HEK293T (cell line): ENCODE measurements around the gene OR7C2.

Experiments
- CTCF ChIA-PET: fragments of 350-600 bp; formaldehyde crosslinking; extraction: SDS; loops from one replicate; lab custom pipeline; 2021; ENCODE audit warnings: antibody characterized with exemption, inconsistent platforms; lab: Yijun Ruan, JAX
- POLR2A ChIA-PET: fragments of 350-600 bp; formaldehyde crosslinking; extraction: SDS; loops from one replicate; lab custom pipeline; 2020; ENCODE audit warnings: antibody characterized with exemption, inconsistent platforms; lab: Yijun Ruan, JAX
- DNase-seq: peaks from one replicate; pipeline ENCODE4 v3.0.0; 2012; ENCODE audit warnings: mixed read lengths; ENCODE audit errors: extremely low spot score
- ARNT ChIP-seq: fragments of 450-650 bp; IDR thresholded peaks from 2 replicates; pipeline ENCODE4 v1.6.1; 2017; ENCODE audit warnings: mild to moderate bottlenecking
- BHLHE40 ChIP-seq: fragments of 450-650 bp; IDR thresholded peaks from 2 replicates; pipeline ENCODE4 v1.6.1; 2016; ENCODE audit warnings: mild to moderate bottlenecking, moderate library complexity, borderline replicate concordance
- CTBP1 ChIP-seq: fragments of 450-650 bp; IDR thresholded peaks from 2 replicates; pipeline ENCODE4 v1.6.1; 2016; ENCODE audit warnings: borderline replicate concordance
- ELF4 ChIP-seq: fragments of 450-650 bp; IDR thresholded peaks from 2 replicates; pipeline ENCODE4 v1.6.1; 2017; ENCODE audit warnings: antibody characterized with exemption
- FOXA1 ChIP-seq: fragments of 450-650 bp; IDR thresholded peaks from 2 replicates; pipeline ENCODE4 v1.6.1; 2016; ENCODE audit warnings: mild to moderate bottlenecking
- FOXK2 ChIP-seq: fragments of 450-650 bp; IDR thresholded peaks from 2 replicates; pipeline ENCODE4 v1.6.1; 2016; ENCODE audit warnings: mild to moderate bottlenecking
- FOXM1 ChIP-seq: fragments of 450-650 bp; IDR thresholded peaks from 2 replicates; pipeline ENCODE4 v1.6.1; 2017; ENCODE audit warnings: mild to moderate bottlenecking, borderline replicate concordance
- HDGF ChIP-seq: fragments of 450-650 bp; IDR thresholded peaks from 2 replicates; pipeline ENCODE4 v1.6.1; 2017; ENCODE audit warnings: antibody characterized with exemption, borderline replicate concordance
- L3MBTL2 ChIP-seq: fragments of 450-650 bp; conservative IDR thresholded peaks from 2 replicates; pipeline ENCODE4 v1.6.1; 2016; ENCODE audit warnings: mild to moderate bottlenecking
- LEF1 ChIP-seq: fragments of 450-650 bp; IDR thresholded peaks from 2 replicates; pipeline ENCODE4 v1.6.1; 2017; ENCODE audit warnings: mild to moderate bottlenecking, borderline replicate concordance
- NFRKB ChIP-seq: fragments of 450-650 bp; IDR thresholded peaks from 2 replicates; pipeline ENCODE4 v1.6.1; 2016; ENCODE audit warnings: mild to moderate bottlenecking, moderate library complexity
- PKNOX1 ChIP-seq: fragments of 450-650 bp; IDR thresholded peaks from 2 replicates; pipeline ENCODE4 v1.6.1; 2016
- SP1 ChIP-seq: fragments of 450-650 bp; IDR thresholded peaks from 2 replicates; pipeline ENCODE4 v1.6.1; 2017
- SUZ12 ChIP-seq: fragments of 450-650 bp; IDR thresholded peaks from 2 replicates; pipeline ENCODE4 v1.6.1; 2016; ENCODE audit warnings: mild to moderate bottlenecking
- TARDBP ChIP-seq: fragments of 450-650 bp; IDR thresholded peaks from 2 replicates; pipeline ENCODE4 v1.6.1; 2016
- ZNF384 ChIP-seq: fragments of 450-650 bp; IDR thresholded peaks from 2 replicates; pipeline ENCODE4 v1.6.1; 2016

OR7C2 gene

GRCh38 chr19:14954071-14954655 is 12.9 kb downstream of the OR7C2 start:
- CTCF ChIA-PET = no interaction called here
- no peak for DNase-seq
- POLR2A ChIA-PET = no interaction called here
- TF ChIP-seq TARDBP = no peak
- no peak for TF ChIP-seq NFRKB
- no peak for TF ChIP-seq ARNT
- TF ChIP-seq SP1 = no peak
- TF ChIP-seq BHLHE40 = no peak
- no peak for TF ChIP-seq L3MBTL2
- no peak for TF ChIP-seq ELF4
- TF ChIP-seq ZNF384 = no peak
- no peak for TF ChIP-seq SUZ12
- no peak for TF ChIP-seq HDGF
- TF ChIP-seq PKNOX1 = no peak
- TF ChIP-seq FOXM1 = no peak
- no peak for TF ChIP-seq LEF1

GRCh38 chr19:14957464-14957863 is 16.2 kb downstream of the OR7C2 start:
- no peak for DNase-seq
- ChIA-PET POLR2A (no interaction called here), CTCF (no interaction called here)
- no peak for TF ChIP-seq SUZ12
- no peak for TF ChIP-seq ZNF384
- TF ChIP-seq SP1 = no peak
- no peak for TF ChIP-seq LEF1
- no peak for TF ChIP-seq PKNOX1
- no peak for TF ChIP-seq BHLHE40
- TF ChIP-seq TARDBP = no peak
- TF ChIP-seq NFRKB = no peak
- no peak for TF ChIP-seq ELF4

- TF ChIP-seq FOXM1 = no peak
- no peak for TF ChIP-seq FOXA1
- TF ChIP-seq ARNT = no peak
- no peak for TF ChIP-seq ELF4
- TF ChIP-seq SP1 = no peak
- no peak for TF ChIP-seq SUZ12
- TF ChIP-seq LEF1 = no peak
- ChIA-PET CTCF (no interaction called here), POLR2A (no interaction called here)
- DNase-seq = no peak
Observed at GRCh38 chr19:14959263-14959662, 18.0 kb downstream of the OR7C2 start.

- CTCF ChIA-PET = no interaction called here
- no peak for TF ChIP-seq SUZ12
- no peak for TF ChIP-seq ARNT
- no peak for TF ChIP-seq BHLHE40
- TF ChIP-seq HDGF = no peak
- no peak for TF ChIP-seq CTBP1
- TF ChIP-seq PKNOX1 = no peak
- TF ChIP-seq ZNF384 = no peak
- no peak for TF ChIP-seq LEF1
- no peak for TF ChIP-seq FOXM1
- TF ChIP-seq L3MBTL2 = no peak
- no peak for TF ChIP-seq FOXA1
- no peak for TF ChIP-seq SP1
- POLR2A ChIA-PET = no interaction called here
- DNase-seq = no peak
Observed at GRCh38 chr19:14961956-14962685, 20.8 kb downstream of the OR7C2 start.

GRCh38 chr19:14968247-14968646 is 27.0 kb downstream of the OR7C2 start:
- ChIA-PET POLR2A (no interaction called here), CTCF (no interaction called here)
- no peak for DNase-seq
- TF ChIP-seq NFRKB (no peak), FOXK2 (no peak), ELF4 (no peak), TARDBP (no peak), ZNF384 (no peak), HDGF (no peak)

GRCh38 chr19:14971474-14971873 is 30.2 kb downstream of the OR7C2 start:
- TF ChIP-seq HDGF = no peak
- TF ChIP-seq PKNOX1 = no peak
- no peak for TF ChIP-seq CTBP1
- no peak for TF ChIP-seq FOXA1
- no peak for TF ChIP-seq ARNT
- TF ChIP-seq ELF4 = no peak
- TF ChIP-seq SP1 = no peak
- no peak for TF ChIP-seq FOXM1
- no peak for TF ChIP-seq TARDBP
- no peak for TF ChIP-seq LEF1
- TF ChIP-seq ZNF384 = no peak
- no peak for TF ChIP-seq SUZ12
- no peak for TF ChIP-seq BHLHE40
- TF ChIP-seq L3MBTL2 = no peak
- TF ChIP-seq FOXK2 = no peak
- TF ChIP-seq NFRKB = no peak
- ChIA-PET CTCF (no interaction called here), POLR2A (no interaction called here)
- no peak for DNase-seq
